Measurements from ENCODE around the gene PALMD.

The PALMD gene

GRCh38 chr1:99662539-99663080, 16.7 kb downstream of the PALMD start:
- no peak for DNase-seq

- DNase-seq = no peak
Observed at GRCh38 chr1:99663501-99663900, 17.6 kb downstream of the PALMD start.

GRCh38 chr1:99665212-99665611, 19.3 kb downstream of the PALMD start:
- no peak for DNase-seq

- DNase-seq = no peak
Observed at GRCh38 chr1:99669376-99669775, 23.5 kb downstream of the PALMD start.

DNA sequence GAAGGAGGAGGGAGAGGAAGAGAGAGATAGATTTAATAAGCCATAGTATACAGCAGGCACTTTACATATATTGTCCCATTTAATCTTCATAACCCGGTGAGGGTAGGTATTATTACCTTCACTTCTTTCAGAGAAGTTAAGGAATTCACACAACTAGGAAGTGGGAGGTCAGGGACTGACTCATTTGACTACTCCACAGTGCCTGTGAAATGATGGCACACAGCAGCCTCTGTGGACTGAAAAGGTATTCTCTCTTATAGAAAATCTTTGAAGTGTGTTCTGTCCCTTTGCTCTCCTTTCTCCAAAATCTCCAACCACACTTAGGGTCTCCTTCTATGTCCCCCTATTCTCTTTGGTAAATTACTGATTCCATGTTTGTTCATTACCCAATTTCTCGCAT, 23.9 kb downstream of the PALMD start:
- no peak for DNase-seq

DNA sequence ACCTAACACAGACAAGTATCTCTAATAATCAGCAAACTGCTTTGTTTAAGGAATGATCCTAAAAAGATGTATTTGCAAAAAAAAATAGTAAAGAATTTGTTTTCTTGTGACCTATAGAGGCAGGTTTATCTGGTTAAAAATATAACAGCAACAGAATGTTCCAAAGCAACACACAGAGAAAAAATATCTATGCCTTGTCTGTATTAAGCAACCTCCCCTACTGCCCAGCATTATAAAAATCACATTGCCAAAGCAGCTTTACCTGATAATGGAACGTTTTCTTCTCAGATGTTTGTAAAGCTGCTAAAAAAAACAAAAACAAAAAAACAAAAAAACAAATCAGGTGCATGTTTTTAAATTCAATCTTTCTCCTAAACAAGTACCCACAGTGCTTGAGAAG, 24.7 kb downstream of the PALMD start:
- no peak for DNase-seq

DNA sequence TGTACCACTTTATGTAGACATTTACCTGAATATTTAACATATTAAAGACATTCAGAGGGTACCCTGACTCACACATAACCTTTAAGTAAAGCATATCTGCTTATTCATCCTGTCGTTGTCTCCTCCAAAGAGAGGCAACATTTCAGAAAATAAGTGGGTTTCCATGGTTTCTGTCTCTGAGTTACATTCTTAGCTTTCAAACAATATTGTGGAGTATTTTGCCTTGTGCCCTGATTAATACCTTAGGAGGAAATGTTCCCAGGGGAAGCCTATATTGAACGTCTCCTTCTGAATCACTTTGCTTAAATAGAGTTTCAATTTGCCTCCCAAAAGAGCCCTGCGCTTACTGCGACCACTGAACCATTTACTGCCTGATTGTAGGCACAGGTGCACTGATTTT, 26.1 kb downstream of the PALMD start:
- no peak for DNase-seq

- no peak for DNase-seq
Observed at GRCh38 chr1:99672530-99673213, 26.8 kb downstream of the PALMD start.

DNA sequence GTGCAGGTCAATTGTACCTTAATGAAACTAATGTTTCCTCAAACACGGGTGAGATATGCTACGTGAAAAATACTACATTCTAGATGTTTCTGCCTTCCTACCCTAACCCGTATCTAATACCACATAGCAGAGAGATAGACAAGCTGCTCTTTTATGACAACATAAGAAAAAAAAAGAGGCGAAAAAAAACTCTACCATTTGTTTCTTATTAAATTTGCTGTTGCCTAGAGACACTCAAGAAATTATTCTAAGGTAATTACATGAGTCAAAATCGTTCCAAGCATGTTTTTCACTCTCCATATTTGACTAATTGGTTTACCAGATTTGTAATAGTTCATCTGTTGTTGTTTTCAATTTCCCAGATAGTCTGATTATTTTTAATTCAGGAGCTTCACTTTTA, 27.4 kb downstream of the PALMD start:
- DNase-seq = no peak

DNA sequence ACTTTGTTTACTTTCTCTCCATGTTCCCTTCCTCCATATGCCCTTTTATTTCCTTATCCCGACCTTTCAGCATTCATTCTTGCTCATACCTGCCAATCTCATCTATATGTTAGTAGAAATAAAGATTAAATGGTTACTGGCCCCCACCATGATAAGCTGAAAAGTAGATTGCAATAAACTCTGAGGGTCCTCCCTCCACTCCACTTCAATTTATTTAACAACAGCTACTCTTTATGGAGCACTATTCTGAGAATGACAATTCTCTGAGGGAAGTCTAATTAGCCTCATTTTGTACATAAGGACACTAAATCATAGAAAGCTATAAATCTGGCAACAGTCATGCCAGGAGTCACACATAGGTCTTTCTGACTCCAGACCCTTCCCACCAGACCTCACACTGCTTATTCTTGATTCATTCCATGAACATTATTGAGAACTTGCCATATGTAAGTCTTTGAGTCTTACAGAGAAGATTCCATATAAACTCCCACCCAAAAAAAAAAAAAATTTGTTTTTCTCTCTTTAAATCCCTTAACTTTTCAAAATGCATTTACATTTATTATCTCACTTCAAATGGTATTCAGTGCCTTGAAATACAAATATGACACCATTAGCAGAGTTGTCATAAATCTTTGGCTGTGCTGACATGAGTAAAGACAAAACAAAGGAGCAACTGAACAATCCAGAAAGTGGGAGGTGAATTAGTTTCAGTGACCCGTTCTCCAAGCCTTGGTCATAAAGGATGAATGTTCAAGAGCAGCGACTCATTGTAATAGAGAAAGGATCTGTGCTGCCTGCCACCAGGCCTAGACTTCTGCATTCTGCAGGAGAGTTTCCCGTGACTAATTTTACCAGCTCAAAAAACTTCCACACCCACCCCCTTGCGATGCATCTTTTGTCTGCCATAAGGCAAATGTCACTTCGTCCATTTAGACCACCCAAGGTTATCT, 28.5 kb downstream of the PALMD start:
- no peak for DNase-seq

- no peak for DNase-seq
Observed at GRCh38 chr1:99675292-99675691, 29.4 kb downstream of the PALMD start.

DNA sequence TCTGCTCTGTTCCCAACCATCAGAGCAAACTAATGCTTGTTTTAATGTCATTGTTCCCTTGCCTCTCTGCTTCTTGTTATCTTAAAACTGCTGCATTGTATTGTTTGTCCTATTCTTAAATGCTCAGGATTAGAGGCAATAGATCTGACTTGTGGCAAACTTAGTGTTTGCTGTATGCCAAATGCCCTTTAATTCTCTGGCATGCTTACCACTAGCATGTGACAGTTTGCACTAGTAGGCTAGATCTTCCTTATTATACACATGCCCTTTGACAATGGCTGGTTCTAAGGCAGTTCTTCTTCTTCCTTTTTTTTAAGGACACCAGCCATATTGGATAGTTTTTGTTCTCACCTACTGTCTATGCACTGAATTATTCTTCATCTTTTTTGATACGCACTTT, 30.1 kb downstream of the PALMD start:
- DNase-seq = no peak

DNA sequence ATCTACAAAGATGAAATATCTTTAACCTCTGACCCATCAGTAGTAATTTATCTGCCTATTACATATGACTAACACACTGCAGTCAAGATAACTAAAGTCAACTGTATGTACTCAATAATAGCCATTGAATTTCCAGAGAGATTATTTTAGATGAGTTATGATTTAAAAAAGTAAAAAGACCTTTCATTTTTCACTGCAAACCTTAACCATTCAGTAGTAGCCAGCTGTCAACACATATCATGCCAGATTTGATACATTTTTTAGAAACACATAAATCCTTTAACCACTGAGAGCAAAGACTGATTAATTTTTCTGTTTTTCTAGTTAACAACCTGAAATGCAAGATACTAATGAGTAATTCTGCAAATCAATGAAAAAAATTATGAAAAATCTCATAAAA, 31.0 kb downstream of the PALMD start:
- no peak for DNase-seq

GRCh38 chr1:99677416-99677815, 31.5 kb downstream of the PALMD start:
- DNase-seq = no peak

DNA sequence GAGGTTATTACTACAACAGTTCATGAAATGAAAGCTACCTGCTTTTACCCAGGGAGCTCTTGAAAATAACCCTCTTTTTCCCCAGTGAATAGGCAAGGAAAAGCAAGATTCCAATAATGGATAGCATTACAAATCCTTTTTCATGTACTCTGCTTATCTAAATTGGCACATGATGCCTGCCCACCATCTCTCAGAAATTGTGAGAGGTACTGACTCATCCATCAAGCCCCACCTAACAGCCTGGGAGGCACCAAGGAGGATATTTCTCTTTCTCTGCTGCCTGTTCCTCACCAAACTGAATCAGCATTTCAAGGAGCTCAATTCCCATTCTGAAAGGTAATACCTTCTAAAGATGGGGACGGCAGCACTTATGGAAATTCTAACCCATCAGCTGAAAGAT, 34.4 kb downstream of the PALMD start:
- DNase-seq = no peak

GRCh38 chr1:99681583-99681982, 35.7 kb downstream of the PALMD start:
- no peak for DNase-seq

DNA sequence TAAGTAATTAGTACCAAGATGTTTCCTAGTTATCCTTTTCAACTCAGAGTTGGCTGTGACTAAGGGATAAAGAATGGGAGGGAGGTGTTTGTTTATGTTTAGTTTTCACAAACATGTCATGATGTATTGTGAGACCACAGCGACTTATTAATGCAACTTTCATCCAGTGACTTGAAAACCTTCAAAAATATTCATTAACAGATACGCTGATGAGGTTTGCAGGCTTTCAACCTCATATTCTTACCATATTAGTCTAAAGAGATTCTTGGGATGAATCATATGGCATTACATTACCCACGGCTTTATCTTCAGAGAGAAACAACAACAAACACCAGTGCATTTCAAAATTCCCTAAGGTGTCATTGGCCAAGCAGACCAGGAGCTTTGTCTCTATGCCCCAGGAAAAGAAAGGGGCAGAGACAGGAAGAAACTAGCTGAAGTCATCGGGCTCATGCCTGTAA, 36.4 kb downstream of the PALMD start:
- DNase-seq = no peak

DNA sequence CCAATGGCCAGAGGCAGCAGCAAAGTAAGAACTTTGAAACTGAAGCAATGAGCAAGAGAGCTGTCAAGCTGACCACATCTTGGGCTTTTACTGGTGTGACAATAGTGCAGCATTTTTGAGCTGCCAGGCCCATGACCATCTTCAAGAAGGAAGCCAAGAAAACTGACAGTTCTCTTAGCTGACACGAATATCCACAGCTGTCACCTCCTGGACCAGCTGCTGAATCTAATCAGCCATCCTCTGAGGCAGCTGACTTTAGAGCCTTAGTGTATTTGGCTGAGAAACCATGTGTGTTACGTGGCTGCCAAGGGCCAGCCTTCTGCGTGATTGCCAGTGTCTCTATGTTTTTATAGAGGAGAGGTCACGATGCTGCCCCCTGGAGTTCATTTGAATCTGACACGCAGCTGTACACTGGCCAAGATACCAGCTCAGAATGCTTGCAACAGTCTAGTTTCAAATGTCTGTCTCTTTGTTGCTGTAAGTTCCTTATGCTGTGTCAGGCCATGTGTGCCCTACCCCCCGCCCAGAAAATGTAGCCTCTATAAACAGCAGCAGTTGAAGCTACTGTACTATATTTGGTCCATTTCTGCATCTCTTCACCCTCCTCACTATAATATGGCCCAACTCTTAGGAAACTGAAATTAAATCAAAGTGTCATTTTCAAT, 39.7 kb downstream of the PALMD start:
- DNase-seq = peak in 1 of 2 experiments; percentile 28

DNA sequence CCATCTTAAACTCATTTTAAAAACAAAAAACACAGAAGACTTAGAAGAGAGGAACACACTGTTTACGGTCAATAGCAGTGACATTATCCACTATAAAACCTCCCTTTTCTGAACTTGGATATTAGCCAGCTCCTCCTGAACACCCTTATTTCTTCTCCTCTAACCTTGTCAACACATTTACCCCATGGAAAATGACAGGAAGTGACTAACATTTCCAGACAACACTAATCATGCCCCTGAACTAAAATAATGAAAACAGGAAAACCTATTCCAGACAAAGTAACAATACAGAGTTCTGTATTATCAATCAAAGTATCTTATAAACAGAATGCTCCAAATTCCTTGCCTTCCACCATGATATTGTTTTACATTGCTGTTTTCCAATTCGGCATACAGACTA, 45.3 kb downstream of the PALMD start:
- no peak for DNase-seq

DNA sequence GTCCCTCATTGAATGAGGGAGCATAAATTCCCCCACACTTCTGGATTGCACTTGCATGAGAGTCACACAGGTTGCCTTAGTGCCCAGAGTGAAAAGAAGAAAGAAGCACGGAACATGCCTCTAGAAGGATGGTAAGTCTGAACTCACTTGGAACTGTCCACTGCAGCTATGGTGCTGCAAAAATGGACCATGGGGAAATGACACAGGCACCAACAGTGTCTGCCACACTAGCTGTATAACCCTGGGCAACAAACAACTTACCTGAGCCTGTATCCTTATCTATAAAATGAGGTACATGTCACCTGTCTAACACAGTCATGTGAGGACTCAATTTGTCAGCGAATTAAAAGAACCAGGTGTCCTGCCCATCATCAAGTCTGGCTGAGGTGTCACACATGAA, 50.7 kb downstream of the PALMD start:
- no peak for DNase-seq

DNA sequence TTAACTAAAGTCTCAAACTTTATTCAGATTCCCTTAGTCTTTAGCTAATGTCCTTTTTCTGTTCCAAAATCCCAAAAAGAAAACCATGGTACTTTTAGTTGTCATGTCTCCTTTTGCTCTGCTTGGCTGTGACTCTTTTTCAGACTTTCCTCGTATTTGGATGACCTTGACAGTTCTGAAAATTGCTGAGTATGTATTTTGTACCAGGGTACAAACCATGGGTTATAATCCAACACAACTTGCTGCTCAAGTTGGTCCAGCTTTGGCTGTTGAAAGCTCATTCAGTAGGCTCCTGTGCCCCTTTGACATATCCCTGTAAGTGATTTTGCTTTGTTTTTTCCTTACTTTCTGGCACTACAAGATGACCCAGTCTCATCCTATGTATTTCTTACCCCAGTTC, 51.7 kb downstream of the PALMD start:
- DNase-seq = no peak

DNA sequence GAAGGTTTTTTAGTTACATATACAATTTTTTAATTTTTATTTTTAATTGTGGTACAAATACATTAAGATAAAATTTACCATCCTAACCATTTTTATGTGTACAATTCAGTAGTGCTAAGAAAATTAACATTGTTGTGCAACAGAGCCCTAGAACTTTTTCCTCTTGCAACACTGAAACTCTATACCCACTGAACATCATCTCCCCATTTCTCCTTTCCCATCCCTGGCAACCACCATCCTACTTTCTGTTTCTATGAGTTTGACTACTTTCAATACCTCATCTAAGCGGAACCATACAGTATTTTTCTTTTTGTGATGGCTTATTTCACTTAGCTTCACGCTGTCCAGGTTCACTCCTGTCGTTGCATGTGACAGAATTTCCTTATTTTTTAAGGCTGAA, 54.1 kb downstream of the PALMD start:
- DNase-seq = no peak

GRCh38 chr1:99702221-99702620, 56.3 kb downstream of the PALMD start:
- DNase-seq = no peak
